Activated T-helper 17 cell treated with anti-CD3 and anti-CD28 coated beads, Interleukin-2, amount 50 U/mL, for 72 hours (primary cell): ENCODE measurements around the gene FAM32A. TPM values are rescaled to one million over a fixed set of nuclear protein-coding genes. Genes with fewer than 3 reads are reported as not detected.
A peak's percentile ranks its signal among the peaks of the same experiment; 100 is the strongest.

Source experiments
- ATAC-seq: fragments of 150-1000 bp; cut with Tn5 transposase; replicated peaks from 2 replicates; pipeline ENCODE4 v1.10.0; 2021; ENCODE audit warnings: mild to moderate bottlenecking, moderate library complexity
- H3K27ac Mint-ChIP-seq: one replicate; pipeline ENCODE4 v1.8.0; 2022; ENCODE audit warnings: mixed read lengths
- H3K27me3 Mint-ChIP-seq: one replicate; pipeline ENCODE4 v1.8.0; 2022; ENCODE audit warnings: mixed read lengths
- H3K36me3 Mint-ChIP-seq: one replicate; pipeline ENCODE4 v1.8.0; 2022; ENCODE audit warnings: low read depth, mild to moderate bottlenecking, mixed read lengths
- H3K4me1 Mint-ChIP-seq: one replicate; pipeline ENCODE4 v1.8.0; 2022; ENCODE audit warnings: mixed read lengths
- H3K4me3 Mint-ChIP-seq: one replicate; pipeline ENCODE4 v1.8.0; 2022; ENCODE audit warnings: mild to moderate bottlenecking, mixed read lengths
- H3K9me3 Mint-ChIP-seq: one replicate; pipeline ENCODE4 v1.8.0; 2022; ENCODE audit warnings: mixed read lengths
- total RNA-seq, 2 donors: library from RNA; stranded (reverse); gene quantifications; one replicate each; pipeline ENCODE4 v1.2.3, GENCODE V29; 2022

Gene FAM32A
- total RNA-seq, 2 donors from 2014 or later: 43.0 to 61.9 TPM

GRCh38 chr19:16202320-16203255 is 17.4 kb downstream of the FAM32A start:
- H3K36me3 Mint-ChIP-seq: peaks cover 76% of the 10 kb centered on the region
- ATAC-seq: peak; percentile 30
- H3K27ac Mint-ChIP-seq: peak overlapping the region; percentile 8
- peaks cover 36% of the 10 kb centered on the region for H3K4me1 Mint-ChIP-seq
- no peaks in the 10 kb centered on the region for H3K27me3 Mint-ChIP-seq
- H3K4me3 Mint-ChIP-seq: peak overlapping the region; percentile 3
- no peaks in the 10 kb centered on the region for H3K9me3 Mint-ChIP-seq

- Mint-ChIP-seq H3K27ac (no peak overlapping the region), H3K36me3 (peaks cover 84% of the 10 kb centered on the region), H3K9me3 (no peaks in the 10 kb centered on the region), H3K27me3 (no peaks in the 10 kb centered on the region), H3K4me1 (peaks cover 41% of the 10 kb centered on the region), H3K4me3 (no peak overlapping the region)
- no peak for ATAC-seq
Measured at GRCh38 chr19:16203256-16204004, 18.2 kb downstream of the FAM32A start.

GRCh38 chr19:16204005-16204294 is 18.7 kb downstream of the FAM32A start:
- H3K27me3 Mint-ChIP-seq: no peaks in the 10 kb centered on the region
- no peak overlapping the region for H3K4me3 Mint-ChIP-seq
- H3K4me1 Mint-ChIP-seq: peaks cover 39% of the 10 kb centered on the region
- H3K36me3 Mint-ChIP-seq: peaks cover 89% of the 10 kb centered on the region
- no peak for ATAC-seq
- no peaks in the 10 kb centered on the region for H3K9me3 Mint-ChIP-seq
- H3K27ac Mint-ChIP-seq: no peak overlapping the region

GRCh38 chr19:16205205-16206045 is 20.2 kb downstream of the FAM32A start:
- H3K4me1 Mint-ChIP-seq: peaks cover 38% of the 10 kb centered on the region
- H3K4me3 Mint-ChIP-seq: no peak overlapping the region

GRCh38 chr19:16206046-16206605 is 20.9 kb downstream of the FAM32A start:
- Mint-ChIP-seq H3K9me3 (no peaks in the 10 kb centered on the region), H3K4me3 (peak overlapping the region; percentile 20), H3K27ac (peak overlapping the region; percentile 74), H3K4me1 (peaks cover 31% of the 10 kb centered on the region), H3K36me3 (peaks cover 94% of the 10 kb centered on the region), H3K27me3 (no peaks in the 10 kb centered on the region)
- ATAC-seq: no peak

More at GRCh38 chr19:16205205-16206045, 20.2 kb downstream of the FAM32A start:
- H3K9me3 Mint-ChIP-seq: no peaks in the 10 kb centered on the region
- no peak overlapping the region for H3K27ac Mint-ChIP-seq
- no peak for ATAC-seq
- H3K36me3 Mint-ChIP-seq: peaks cover 94% of the 10 kb centered on the region
- H3K27me3 Mint-ChIP-seq: no peaks in the 10 kb centered on the region

- Mint-ChIP-seq H3K27me3 (no peaks in the 10 kb centered on the region), H3K4me1 (peaks cover 33% of the 10 kb centered on the region), H3K9me3 (no peaks in the 10 kb centered on the region), H3K4me3 (peak overlapping the region; percentile 20), H3K27ac (peak overlapping the region; percentile 74), H3K36me3 (peaks cover 94% of the 10 kb centered on the region)
- no peak for ATAC-seq
Measured at GRCh38 chr19:16206637-16207036, 21.4 kb downstream of the FAM32A start.

- Mint-ChIP-seq H3K4me3 (peak overlapping the region; percentile 20), H3K36me3 (peaks cover 96% of the 10 kb centered on the region), H3K27me3 (no peaks in the 10 kb centered on the region), H3K4me1 (peaks cover 37% of the 10 kb centered on the region), H3K27ac (peak overlapping the region; percentile 74), H3K9me3 (no peaks in the 10 kb centered on the region)
- no peak for ATAC-seq
Measured at GRCh38 chr19:16207063-16207462, 21.9 kb downstream of the FAM32A start.

- ATAC-seq: peak; percentile 41
- H3K4me3 Mint-ChIP-seq: peak overlapping the region; percentile 44
- peak overlapping the region; percentile 74 for H3K27ac Mint-ChIP-seq
- H3K4me1 Mint-ChIP-seq: peaks cover 38% of the 10 kb centered on the region
- H3K36me3 Mint-ChIP-seq: peaks cover 96% of the 10 kb centered on the region
- H3K27me3 Mint-ChIP-seq: no peaks in the 10 kb centered on the region
- H3K9me3 Mint-ChIP-seq: no peaks in the 10 kb centered on the region
Measured at GRCh38 chr19:16207490-16208025, 22.3 kb downstream of the FAM32A start.

GRCh38 chr19:16208064-16208759 is 23.0 kb downstream of the FAM32A start:
- Mint-ChIP-seq H3K4me3 (peak overlapping the region; percentile 44), H3K27me3 (no peaks in the 10 kb centered on the region), H3K9me3 (no peaks in the 10 kb centered on the region), H3K36me3 (peaks cover 96% of the 10 kb centered on the region), H3K27ac (peak overlapping the region; percentile 83), H3K4me1 (peaks cover 40% of the 10 kb centered on the region)
- ATAC-seq: peak; percentile 65

GRCh38 chr19:16208847-16209665 is 23.8 kb downstream of the FAM32A start:
- Mint-ChIP-seq H3K27ac (no peak overlapping the region), H3K36me3 (peaks cover 96% of the 10 kb centered on the region), H3K27me3 (no peaks in the 10 kb centered on the region), H3K9me3 (no peaks in the 10 kb centered on the region), H3K4me3 (no peak overlapping the region), H3K4me1 (peaks cover 48% of the 10 kb centered on the region)
- no peak for ATAC-seq

- H3K27ac Mint-ChIP-seq: no peak overlapping the region
- peaks cover 93% of the 10 kb centered on the region for H3K36me3 Mint-ChIP-seq
- ATAC-seq: no peak
- H3K9me3 Mint-ChIP-seq: no peaks in the 10 kb centered on the region
- no peaks in the 10 kb centered on the region for H3K27me3 Mint-ChIP-seq
- H3K4me1 Mint-ChIP-seq: peaks cover 48% of the 10 kb centered on the region
- H3K4me3 Mint-ChIP-seq: no peak overlapping the region
Measured at GRCh38 chr19:16210168-16210567, 25.0 kb downstream of the FAM32A start.

- no peaks in the 10 kb centered on the region for H3K9me3 Mint-ChIP-seq
- peaks cover 53% of the 10 kb centered on the region for H3K4me1 Mint-ChIP-seq
- ATAC-seq: no peak
- H3K27me3 Mint-ChIP-seq: no peaks in the 10 kb centered on the region
- no peak overlapping the region for H3K4me3 Mint-ChIP-seq
- peaks cover 95% of the 10 kb centered on the region for H3K36me3 Mint-ChIP-seq
- H3K27ac Mint-ChIP-seq: peak overlapping the region; percentile 8
Measured at GRCh38 chr19:16213076-16213475, 27.9 kb downstream of the FAM32A start.
